Medulla oblongata (tissue), 1 donor: ENCODE data around the gene OTX1.
"Not testable (repeated sequence)": the region's sequence is repeated elsewhere in the genome, so short reads cannot be mapped to it uniquely, and the experiment has no call there.

Source experiments
- DNase-seq: peaks from one replicate; pipeline ENCODE4 v3.0.0-alpha.2; 2015; ENCODE audit errors: extremely low spot score

OTX1 gene

DNA sequence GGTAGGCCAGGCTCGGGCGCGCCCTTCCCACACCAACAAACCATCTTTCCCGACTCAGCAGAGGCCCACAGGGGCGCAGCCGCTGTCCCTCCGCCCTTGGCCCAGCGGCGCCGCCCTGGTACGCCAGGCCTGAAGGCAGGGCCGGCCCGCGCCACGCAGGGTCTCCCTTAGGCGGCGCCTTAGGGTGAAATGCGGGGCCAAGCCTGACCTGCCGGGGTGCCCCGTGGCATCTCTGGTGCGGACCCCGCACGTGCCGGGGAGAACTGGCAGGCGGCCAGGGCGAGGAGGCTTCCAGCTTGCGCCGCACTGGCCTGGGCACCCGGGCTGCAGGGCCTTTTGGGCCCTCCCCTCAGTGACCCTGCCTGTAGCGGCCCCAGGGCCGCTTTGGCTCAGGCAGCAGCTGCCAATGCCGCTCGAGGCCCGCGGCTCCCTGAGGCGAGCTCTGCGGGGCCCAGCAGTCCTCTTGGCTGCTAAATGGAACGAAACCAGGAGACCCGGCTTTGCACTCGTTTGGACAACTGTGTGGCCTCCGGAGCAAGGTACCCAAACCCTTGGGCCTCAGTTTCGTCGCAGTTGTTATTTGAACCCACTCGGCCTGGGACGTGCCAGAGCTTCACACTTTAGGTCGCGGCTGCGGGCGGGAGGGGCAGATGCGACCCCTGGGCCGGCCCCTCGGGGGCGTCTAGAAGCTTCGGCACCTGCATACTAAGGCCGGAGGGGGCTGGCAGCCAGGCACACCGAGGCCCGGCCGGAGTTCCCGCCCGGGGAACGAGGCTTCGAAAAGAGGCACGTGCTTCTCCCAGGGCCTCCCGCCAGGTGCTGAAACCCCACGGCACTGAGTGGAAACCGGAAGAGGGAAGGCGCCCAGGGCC is 8.5 kb downstream of the OTX1 start:
- no peak for DNase-seq

DNA sequence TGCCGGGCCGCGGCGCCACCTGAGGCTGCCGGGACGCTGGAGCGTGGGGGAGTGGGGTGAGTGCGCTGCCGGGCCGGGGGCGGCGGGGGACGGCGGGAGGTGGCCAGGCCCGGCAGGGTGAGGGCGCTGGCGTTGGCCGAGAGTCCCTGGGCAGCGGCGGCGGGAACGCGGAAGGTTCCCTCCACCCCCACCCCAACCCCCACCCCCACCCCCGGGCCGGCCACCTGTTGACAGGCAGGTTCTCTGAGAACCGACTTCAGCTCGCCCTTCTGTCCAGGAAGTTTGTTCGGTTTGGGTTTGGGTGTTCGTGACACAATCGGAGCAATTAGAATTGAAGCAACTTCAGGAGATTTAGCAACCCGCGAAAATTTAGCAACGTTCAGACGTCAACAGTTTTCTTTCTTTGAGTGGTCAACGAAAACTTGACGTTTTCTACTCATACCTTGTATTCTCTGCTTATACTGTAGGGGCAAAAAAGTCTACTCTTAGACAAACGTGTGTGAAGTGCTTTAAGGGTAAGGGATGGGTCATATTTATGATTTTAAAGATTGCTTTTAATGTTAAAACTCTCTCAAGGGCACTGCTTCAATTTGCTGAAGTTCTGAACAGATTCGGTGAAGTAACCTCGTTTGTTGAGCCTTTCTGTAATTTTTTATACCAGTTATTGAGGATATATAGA is 9.3 kb downstream of the OTX1 start:
- no peak for DNase-seq

DNA sequence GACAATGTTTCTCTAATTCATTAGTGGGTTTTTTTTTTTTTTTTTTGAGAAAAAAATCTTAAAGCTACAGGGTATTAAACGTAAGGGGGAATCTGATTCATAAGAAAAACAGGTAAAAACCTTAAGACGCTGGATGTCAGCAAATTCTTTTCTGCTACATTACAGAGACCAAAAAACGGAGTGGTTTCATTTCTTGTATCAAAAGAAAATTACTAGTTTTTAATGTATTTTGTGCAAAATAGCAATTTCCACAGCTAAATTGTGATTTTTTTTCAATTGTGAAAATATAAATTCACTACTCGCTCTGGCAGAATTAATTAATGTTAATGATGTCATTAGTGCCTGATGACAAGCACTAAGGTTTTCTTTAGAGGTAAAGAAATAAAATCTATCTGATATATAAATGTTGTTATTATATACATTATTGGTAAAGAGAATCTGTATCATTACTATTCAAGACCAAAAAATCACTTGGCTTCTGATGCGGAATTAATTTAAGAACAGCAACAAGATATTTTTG is 9.9 kb downstream of the OTX1 start:
- DNase-seq: no peak

DNA sequence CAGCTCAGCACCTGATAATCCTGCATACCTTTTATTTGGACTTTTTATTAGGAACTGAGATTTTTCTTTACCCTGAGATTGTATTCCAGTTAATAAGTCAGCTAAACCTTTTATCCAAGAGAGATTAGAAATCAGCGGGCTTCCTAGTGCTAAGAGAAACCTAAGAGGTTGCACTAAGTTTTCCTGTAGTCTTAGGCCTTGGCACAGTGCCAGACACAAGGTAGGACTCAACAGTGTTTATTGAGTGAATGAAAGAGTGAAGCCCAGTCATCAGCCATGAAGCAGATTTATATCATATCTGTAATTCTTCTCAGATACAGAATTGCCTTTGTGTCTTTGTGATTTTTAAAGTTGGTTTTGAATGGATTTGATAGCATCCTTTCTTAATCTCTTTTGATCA is 13.6 kb downstream of the OTX1 start:
- no peak for DNase-seq

DNA sequence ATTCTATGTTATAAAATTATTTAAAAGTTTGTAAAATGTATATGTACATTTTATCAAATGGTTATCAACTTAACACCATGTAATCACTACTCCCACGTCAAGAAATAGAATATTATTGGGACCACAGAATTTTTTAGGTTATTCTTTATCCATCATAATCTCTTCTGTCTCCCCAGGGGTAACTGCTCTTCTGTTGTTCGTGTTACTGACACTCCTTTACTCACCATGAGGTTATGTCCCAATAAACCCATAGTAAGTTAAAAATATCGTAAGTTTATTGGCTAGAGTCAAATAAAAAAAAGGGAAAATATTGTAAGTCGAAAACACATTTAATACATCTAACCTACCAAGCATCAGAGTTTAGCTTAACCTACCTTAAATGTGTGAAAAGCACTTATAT is 14.0 kb downstream of the OTX1 start:
- DNase-seq: no peak

DNA sequence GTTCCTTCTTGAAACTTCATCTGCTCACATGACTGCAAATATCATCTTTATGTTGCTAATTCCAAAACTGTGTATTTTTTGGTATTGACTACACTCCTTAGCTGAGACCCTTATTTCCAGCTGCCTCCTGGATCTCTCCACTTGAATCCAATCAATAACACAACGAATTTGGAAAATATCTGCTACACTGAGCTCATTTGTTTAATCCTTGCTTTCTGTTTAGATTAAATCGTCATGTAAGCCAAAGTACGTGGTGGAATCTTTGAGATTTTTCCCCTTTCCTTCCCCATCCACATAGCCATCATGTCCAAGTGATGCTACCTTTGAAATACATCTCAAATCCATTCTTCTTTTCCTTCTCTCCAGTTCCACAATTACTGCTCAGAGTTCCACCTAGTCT is 15.6 kb downstream of the OTX1 start:
- no peak for DNase-seq

DNA sequence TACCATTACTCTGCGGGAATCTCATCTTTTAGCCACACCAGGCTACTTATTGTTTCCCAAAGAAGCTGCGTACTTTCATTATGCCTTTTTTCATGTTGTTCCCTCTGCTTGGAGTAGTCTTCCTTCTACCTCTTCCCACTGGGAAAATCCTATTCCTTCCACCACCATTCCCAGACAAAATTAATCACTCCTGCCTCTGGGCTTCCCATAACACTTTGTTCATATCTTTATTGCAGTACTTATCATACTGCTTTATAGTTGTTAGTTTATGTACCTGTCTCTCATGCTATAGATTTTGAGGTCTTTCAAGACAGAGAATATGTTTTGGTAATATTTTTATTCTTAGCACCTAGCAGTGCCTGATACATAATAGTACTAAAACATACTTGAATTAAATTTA is 16.2 kb downstream of the OTX1 start:
- DNase-seq: no peak

DNA sequence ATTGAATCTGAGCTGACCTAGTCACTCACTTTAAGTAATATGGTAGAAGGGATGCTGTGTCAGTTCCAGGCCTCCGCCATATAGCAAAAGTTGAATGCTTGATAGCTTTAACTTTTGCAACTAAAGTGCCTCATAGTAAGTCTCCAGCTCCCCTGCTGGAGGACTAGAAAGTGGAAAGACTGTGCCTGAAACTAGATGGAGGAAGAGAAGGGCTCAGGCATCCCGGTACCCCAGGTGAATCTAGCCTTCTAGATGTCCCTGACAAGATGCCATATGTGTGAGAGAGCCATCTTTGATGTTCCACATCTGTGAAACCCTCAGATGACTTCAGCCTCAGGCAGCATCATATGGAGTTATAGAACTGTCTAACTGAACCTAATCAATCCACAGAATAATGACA is 21.0 kb downstream of the OTX1 start:
- DNase-seq: no peak

DNA sequence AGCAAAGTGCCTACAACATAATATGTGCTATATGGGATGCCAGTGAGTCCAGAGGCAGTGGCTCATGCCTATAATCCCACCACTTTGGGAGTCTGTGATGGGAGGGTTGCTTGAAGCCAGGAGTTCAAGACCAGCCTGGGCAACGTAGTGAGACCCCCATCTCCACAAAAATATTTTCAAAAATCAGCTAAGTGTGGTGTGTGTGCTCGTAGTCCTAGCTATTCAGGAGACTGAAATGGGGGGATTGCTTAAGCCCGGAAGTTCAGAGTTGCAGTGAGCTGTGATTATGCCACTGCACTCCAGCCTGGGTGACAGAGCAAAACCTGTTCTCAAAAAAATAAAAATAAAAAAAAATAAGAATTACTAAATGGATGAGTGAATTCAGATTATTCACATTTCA is 23.4 kb downstream of the OTX1 start:
- no peak for DNase-seq

DNA sequence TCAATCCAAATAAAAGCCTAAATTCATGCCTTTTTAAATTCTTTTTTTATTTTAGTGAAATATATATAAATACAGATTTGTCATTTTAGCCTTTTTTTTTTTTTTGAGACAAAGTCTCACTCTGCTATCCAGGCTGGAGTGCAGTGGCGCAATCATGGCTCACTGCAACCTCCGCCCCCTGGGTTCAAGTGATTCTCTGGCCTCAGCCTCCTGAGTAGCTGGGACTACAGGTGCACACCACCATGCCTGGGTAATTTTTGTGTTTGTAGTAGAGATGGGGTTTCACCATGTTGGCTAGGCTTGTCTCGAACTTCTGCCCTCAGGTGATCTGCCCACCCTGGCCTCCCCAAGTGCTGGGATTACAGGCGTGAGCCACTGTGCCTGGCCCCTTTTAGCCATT is 23.8 kb downstream of the OTX1 start:
- not testable (repeated sequence) for DNase-seq

DNA sequence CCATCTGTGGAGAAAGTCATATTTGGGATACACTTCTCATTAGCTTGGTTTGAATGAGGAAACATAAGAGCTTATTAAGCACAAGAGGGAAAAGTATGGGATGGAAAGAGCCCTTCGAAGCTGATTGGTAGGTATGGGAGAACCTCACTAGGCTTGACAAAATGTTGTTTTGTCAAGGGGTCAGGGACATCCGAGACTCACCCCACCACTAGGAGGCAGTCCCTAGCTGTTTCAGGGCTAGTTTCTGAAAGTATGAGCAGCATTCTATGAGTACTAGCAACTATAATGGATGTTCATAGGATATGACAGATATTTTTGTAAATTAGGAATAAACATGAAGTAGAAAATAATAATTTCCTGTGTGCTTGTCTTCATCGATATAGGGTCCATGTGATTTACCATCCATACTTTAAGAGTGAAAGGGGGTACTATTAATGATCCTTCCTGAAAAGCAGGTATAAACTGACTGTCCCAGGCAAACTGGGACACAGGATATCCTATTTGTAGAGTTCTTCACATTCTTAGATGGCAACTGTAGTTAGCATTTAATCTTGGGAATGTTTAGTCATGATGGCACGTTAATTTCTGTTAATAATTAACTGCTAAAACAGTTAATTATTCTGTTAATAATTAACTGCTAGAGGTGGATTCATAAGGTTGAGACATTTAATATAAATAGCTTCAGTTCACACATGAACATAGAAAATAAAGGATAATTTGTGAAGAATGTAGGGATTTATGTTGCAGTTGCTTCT is 28.4 kb downstream of the OTX1 start:
- no peak for DNase-seq

DNA sequence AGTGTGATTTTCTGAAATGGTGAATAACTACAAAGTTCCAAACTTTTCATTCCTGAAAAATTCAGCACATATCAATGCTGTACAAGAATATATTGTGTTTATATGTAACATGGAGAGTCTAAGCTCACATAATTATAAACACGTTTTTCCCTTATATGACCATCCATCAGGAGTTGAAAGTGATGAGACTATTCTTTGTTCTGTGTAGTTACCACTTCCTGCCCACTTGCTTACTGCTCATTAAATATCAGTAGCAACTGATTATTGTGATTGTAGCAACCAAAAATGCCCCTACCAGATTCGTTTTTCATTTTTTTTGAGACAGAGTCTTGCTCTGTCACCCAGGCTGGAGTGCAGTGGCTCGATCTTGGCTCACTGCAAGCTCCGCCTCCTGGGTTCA is 30.8 kb downstream of the OTX1 start:
- DNase-seq: no peak

DNA sequence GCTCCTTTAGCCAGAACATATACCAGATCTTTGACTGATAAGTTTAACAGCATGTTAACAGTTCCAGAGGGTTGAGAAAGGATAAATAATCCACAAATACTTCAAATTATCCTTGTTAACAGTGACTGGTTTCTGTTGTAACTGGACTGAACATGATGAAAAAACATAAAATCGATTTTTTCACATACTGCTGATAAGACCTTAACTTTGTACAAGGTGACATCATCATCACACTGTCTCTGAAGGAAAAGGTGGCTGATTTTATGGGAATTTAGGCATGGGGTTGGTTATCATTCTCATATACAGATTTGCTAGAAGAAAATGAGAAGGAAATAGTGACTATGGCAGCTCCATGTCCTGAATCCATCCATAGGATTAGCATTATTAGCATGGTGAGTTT is 36.1 kb downstream of the OTX1 start:
- no peak for DNase-seq

DNA sequence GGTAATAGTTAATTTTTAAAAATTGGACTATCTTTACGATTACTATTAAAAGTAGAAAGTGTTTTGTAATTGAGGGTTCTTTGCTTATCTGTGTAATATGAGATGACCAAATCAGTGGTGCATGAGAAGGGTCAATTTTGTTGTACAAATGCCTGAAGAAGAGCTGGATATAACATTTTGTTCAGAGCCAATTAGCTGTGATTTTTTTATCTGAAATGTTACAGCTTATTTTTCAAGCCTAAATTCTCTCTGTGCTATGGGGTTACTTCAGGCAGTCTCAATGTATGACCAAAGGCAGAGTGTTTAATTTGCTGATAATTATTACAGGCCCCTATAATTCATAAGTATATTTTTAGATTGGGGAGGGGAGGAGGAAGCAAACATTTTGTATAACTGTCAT is 41.8 kb downstream of the OTX1 start:
- DNase-seq: no peak

DNA sequence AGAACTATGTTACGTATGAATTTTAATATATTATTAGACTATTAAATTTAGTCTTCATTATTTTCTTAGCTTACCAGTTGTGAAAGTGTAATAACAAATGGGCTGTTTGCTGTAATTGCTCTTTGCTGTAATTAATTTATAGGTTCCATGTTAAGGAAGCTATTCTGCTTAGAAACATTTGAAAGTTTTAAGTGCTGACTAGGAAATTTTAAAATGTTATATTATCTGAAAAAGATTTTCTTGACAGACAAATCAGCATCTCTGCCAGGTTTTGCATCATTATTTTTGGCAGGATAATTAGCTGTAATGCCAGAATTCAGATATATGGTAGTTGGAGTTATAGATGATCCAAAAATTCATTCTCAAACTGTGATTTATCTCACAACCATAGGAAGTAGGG is 42.2 kb downstream of the OTX1 start:
- no peak for DNase-seq

DNA sequence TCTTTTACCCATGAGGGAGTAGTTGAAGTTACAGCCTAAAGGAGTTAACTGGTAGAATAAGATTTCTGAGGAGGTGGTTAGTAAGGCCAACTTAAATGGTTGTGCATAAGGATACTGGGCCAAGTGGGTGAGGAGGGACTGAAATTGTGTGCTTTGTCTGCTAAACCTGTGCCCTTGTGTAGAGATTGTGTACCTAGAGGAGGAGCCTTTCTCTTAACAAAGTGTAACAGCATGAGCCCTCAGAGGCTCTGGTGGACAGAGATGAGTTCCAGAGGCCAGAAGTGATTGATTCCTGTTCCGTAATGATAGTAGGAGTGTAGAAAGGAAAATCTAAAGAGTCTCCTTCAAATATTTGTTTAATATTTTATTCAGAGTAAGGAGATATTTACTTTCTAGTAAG is 42.9 kb downstream of the OTX1 start:
- DNase-seq: no peak

DNA sequence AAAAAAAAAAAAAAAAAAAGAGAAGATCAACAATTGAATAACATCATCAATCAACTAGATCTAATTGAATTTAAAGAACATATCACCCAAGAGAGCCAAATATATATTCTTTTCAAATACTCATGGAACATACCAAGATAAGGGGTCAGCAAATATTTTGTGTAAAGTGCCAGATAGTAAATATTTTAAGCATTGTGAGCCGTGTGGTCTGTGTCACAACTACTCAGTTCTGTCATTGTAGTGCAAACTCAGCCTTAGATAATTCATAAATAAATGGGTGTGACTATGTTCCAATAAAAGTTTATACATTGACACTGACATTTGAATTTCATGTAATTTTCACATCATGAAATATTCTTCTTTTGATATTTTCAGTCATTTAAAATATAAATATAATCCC is 45.9 kb downstream of the OTX1 start:
- DNase-seq: no peak

DNA sequence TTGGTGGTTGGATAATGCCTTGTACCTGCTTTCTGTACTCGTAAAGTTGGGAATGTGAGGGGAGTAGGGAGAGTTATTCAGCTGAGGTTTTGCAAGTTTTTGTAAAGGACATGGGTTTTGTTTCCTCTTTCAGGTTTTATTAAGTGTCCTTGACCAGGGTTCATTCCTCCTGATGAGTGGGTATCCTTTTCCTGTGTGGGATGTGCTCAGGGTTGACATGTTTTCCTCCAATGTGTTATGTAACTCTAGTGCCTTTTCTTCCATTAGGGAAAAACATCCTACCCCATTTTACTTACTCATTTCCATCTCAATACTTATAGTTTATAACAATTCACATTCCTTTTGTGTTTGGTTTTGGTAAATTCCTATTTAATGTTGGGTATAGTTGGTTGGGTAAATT is 48.4 kb downstream of the OTX1 start:
- no peak for DNase-seq

DNA sequence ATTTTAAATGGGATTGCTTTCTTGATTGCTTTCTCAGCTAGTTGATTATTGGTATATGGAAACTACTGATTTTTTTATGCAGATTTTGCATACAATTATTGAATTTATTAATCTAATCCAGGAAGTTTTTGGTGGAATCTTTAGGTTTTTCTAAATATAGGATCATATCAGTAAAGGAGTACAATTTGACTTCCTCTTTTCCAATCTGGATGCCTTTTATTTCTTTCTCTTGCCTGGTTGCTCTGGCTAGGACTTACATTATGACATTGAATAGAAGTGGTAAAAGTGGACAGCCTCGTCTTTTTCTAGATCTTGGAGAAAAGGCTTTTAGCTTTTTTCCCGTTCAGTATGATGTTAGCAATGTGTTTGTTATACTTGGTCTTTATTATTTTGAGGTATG is 51.3 kb downstream of the OTX1 start:
- no peak for DNase-seq

DNA sequence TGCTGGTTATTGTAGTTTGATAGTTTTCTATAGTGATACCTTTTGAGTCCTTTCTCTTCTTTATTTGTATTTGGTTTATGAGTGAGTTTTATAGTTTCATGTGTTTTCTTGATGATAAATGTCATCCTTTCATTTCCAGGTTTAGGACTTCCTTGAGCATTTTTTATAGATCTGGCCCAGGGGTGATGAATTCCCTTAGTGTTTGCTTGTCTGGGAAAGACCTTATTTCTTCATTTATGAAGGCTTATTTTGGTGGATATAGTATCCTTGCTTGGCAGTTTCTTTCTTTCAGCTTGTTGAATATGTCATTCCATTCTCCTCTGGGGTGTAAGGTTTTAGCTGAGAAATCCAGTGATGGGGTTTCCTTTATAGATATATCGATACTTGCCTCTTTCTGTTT is 53.9 kb downstream of the OTX1 start:
- DNase-seq: no peak
